HCT116 (cell line): ENCODE data around the gene TOPORS. TPM values are rescaled to one million over a fixed set of nuclear protein-coding genes. Genes with fewer than 3 reads are reported as not detected.

Source experiments
- ATAC-seq: fragments of 200-7000 bp; cut with Tn5 transposase; 2 replicates; pipeline ENCODE4 v1.9.1; 2020; ENCODE audit warnings: mild to moderate bottlenecking, moderate library complexity
- Bru-seq: library from RNA; stranded (reverse); fragments of 400-500 nt; gene quantifications from one replicate; lab custom pipeline; 2021; lab: Mats Ljungman, UMichigan
- BruChase-seq, 2 experiments: library from RNA; stranded (reverse); fragments of 400-500 nt; gene quantifications; one replicate each; lab custom pipeline; 2021; lab: Mats Ljungman, UMichigan
- BruUV-seq: library from RNA; stranded (reverse); fragments of 400-500 nt; replicated peaks from 2 replicates; lab custom pipeline; 2021; lab: Mats Ljungman, UMichigan
- CTCF ChIA-PET: fragments of 300-600 bp; sonication (Branson Sonifier 250); formaldehyde crosslinking; loops from one replicate; lab custom pipeline; 2021; ENCODE audit warnings: antibody characterized with exemption; lab: Charles Lee
- POLR2A ChIA-PET: fragments of 300-600, 350-600 bp; sonication (Branson Sonifier 250); formaldehyde crosslinking; loops from one replicate; lab custom pipeline; 2021; ENCODE audit warnings: antibody characterized with exemption; lab: Charles Lee
- RAD21 ChIA-PET, 2 experiments: fragments of 300-600 bp; sonication (Branson Sonifier 250); formaldehyde crosslinking; loops; one replicate each; lab custom pipeline; 2023; ENCODE audit warnings: low total read pairs in 2 of 2; ENCODE audit not compliant: uncharacterized antibody in 2 of 2, unreplicated experiment in 2 of 2, low non-redundant PET in 1 of 2; lab: Charles Lee
- DNase-seq: peaks from one replicate; pipeline ENCODE4 v3.0.0-alpha.2; 2010; ENCODE audit warnings: low read depth, low spot score
- H2AFZ ChIP-seq: fragments of 200-600 bp; shearing (Covaris generic), sonication (generic); 2 replicates; pipeline ENCODE4 v1.6.1; 2017; ENCODE audit warnings: low read depth, mixed run types, mixed read lengths, antibody characterized with exemption, low read length; ENCODE audit not compliant: poor library complexity, severe bottlenecking
- H3K27ac ChIP-seq: 2 replicates; pipeline ENCODE4 v1.5.1; 2012; ENCODE audit warnings: low read depth, low read length
- H3K27me3 ChIP-seq: fragments of 200-600 bp; sonication (generic); 2 replicates; pipeline ENCODE4 v1.6.1; 2016; ENCODE audit warnings: mixed run types, low read length, mixed read lengths; ENCODE audit not compliant: insufficient read depth
- H3K36me3 ChIP-seq, 2 experiments: fragments of 200-500 bp in 1 of 2; fragments of 200-600 bp in 1 of 2; sonication (Bioruptor generic) in 1 of 2; sonication (generic) in 1 of 2; 2 replicates each; pipeline versions ENCODE4 v1.5.1 to v1.6.1; 2014 to 2016; ENCODE audit warnings: low read length in 2 of 2, inconsistent platforms in 1 of 2, mixed read lengths in 1 of 2, mixed run types in 1 of 2; ENCODE audit not compliant: insufficient read depth in 2 of 2, control insufficient read depth in 1 of 2
- H3K4me1 ChIP-seq, 2 experiments: fragments of 200-600 bp in 1 of 2; sonication (generic) in 1 of 2; 2 replicates each; pipeline versions ENCODE4 v1.5.1 to v1.6.1; 2012 to 2017; ENCODE audit warnings: low read length in 2 of 2, inconsistent platforms in 1 of 2, mild to moderate bottlenecking in 1 of 2, mixed read lengths in 1 of 2, mixed run types in 1 of 2, moderate library complexity in 1 of 2; ENCODE audit not compliant: insufficient read depth in 2 of 2, control insufficient read depth in 1 of 2
- H3K4me2 ChIP-seq: fragments of 200-600 bp; sonication (generic); 2 replicates; pipeline ENCODE4 v1.6.1; 2017; ENCODE audit warnings: mixed run types, low read length, mixed read lengths
- H3K4me3 ChIP-seq, 2 experiments: fragments of 200-600 bp in 1 of 2; sonication (generic) in 1 of 2; replicated peaks in 1 of 2; 2 replicates each; pipeline ENCODE4 v1.5.1; 2011 to 2016; ENCODE audit warnings: low read length in 2 of 2, control low read depth in 1 of 2, low read depth in 1 of 2, mild to moderate bottlenecking in 1 of 2, mixed read lengths in 1 of 2, mixed run types in 1 of 2
- H3K79me2 ChIP-seq: fragments of 200-600 bp; sonication (generic); 2 replicates; pipeline ENCODE4 v1.6.1; 2017; ENCODE audit warnings: mild to moderate bottlenecking, mixed run types, low read length, moderate library complexity, mixed read lengths; ENCODE audit not compliant: insufficient read depth
- H3K9ac ChIP-seq: fragments of 200-600 bp; sonication (generic); 2 replicates; pipeline ENCODE4 v1.6.1; 2016; ENCODE audit warnings: low read length, mixed read lengths
- H3K9me2 ChIP-seq: fragments of 200-600 bp; sonication (generic), shearing (Covaris generic); 2 replicates; pipeline ENCODE4 v1.6.1; 2017; ENCODE audit warnings: mixed run types, mild to moderate bottlenecking, moderate library complexity; ENCODE audit not compliant: insufficient read depth
- H3K9me3 ChIP-seq, 2 experiments: fragments of 200-500 bp in 1 of 2; fragments of 200-600 bp in 1 of 2; sonication (Bioruptor generic) in 1 of 2; sonication (generic) in 1 of 2; 2 replicates each; pipeline ENCODE4 v1.6.1; 2014 to 2017; ENCODE audit warnings: low read length in 2 of 2, mixed read lengths in 2 of 2, inconsistent platforms in 1 of 2, low read depth in 1 of 2, mild to moderate bottlenecking in 1 of 2, mixed run types in 1 of 2, moderate library complexity in 1 of 2; ENCODE audit not compliant: control insufficient read depth in 1 of 2, insufficient read depth in 1 of 2
- H4K20me1 ChIP-seq: fragments of 200-600 bp; sonication (generic), shearing (Covaris generic); 2 replicates; pipeline ENCODE4 v1.6.1; 2017; ENCODE audit warnings: mixed run types, mild to moderate bottlenecking, moderate library complexity; ENCODE audit not compliant: insufficient read depth
- CBX3 ChIP-seq: IDR thresholded peaks from 2 replicates; pipeline ENCODE4 v1.6.1; 2012; ENCODE audit warnings: low read depth
- CEBPB ChIP-seq: IDR thresholded peaks from 2 replicates; pipeline ENCODE4 v1.6.1; 2012; ENCODE audit warnings: low read depth
- EGR1 ChIP-seq: IDR thresholded peaks from 2 replicates; pipeline ENCODE4 v1.6.1; 2012; ENCODE audit warnings: low read depth
- ELF1 ChIP-seq: IDR thresholded peaks from 2 replicates; pipeline ENCODE4 v1.6.1; 2012; ENCODE audit warnings: low read depth, borderline replicate concordance
- EZH2 ChIP-seq: fragments of 200-600 bp; sonication (generic); IDR thresholded peaks from 2 replicates; pipeline ENCODE4 v1.6.1; 2017; ENCODE audit warnings: antibody characterized with exemption, mixed run types
- EZH2phosphoT487 ChIP-seq: fragments of 200-600 bp; IDR thresholded peaks from 2 replicates; pipeline ENCODE4 v1.6.1; 2018; ENCODE audit warnings: antibody characterized with exemption, borderline replicate concordance
- FOSL1 ChIP-seq: IDR thresholded peaks from 2 replicates; pipeline ENCODE4 v1.6.1; 2012; ENCODE audit warnings: low read depth
- JUND ChIP-seq: IDR thresholded peaks from 2 replicates; pipeline ENCODE4 v1.6.1; 2012
- POLR2A ChIP-seq: IDR thresholded peaks from 2 replicates; pipeline ENCODE4 v1.7.0; 2011; ENCODE audit warnings: borderline replicate concordance; ENCODE audit not compliant: insufficient read depth, insufficient read length; ENCODE audit errors: extremely low read depth
- POLR2AphosphoS5 ChIP-seq: IDR thresholded peaks from 2 replicates; pipeline ENCODE4 v1.6.1; 2011; ENCODE audit warnings: mild to moderate bottlenecking, low read depth, low read length, moderate library complexity
- SIN3A ChIP-seq: IDR thresholded peaks from 2 replicates; pipeline ENCODE4 v1.6.1; 2012; ENCODE audit warnings: low read depth
- SP1 ChIP-seq: IDR thresholded peaks from 2 replicates; pipeline ENCODE4 v1.6.1; 2012; ENCODE audit warnings: low read depth
- SRF ChIP-seq: IDR thresholded peaks from 2 replicates; pipeline ENCODE4 v1.6.1; 2012; ENCODE audit warnings: low read depth
- TCF7L2 ChIP-seq: IDR thresholded peaks from 2 replicates; pipeline ENCODE4 v1.7.0; 2011; ENCODE audit warnings: borderline replicate concordance, inconsistent platforms; ENCODE audit not compliant: insufficient read depth, insufficient read length; ENCODE audit errors: extremely low read depth
- YY1 ChIP-seq: IDR thresholded peaks from 2 replicates; pipeline ENCODE4 v1.6.1; 2011; ENCODE audit warnings: low read length, low read depth, moderate library complexity, mild to moderate bottlenecking; ENCODE audit not compliant: insufficient replicate concordance; ENCODE audit errors: extremely low read depth
- ZFX ChIP-seq: fragments of 450-650 bp; IDR thresholded peaks from 2 replicates; pipeline ENCODE4 v1.6.1; 2017
- intact Hi-C: fragments of 100-400 bp; cut with micrococcal nuclease; formaldehyde crosslinking; loops from 2 replicates; pipeline ENCODE4 v1.10.0; 2022
- long read RNA-seq: library from polyadenylated mRNA; unstranded; transcript quantifications from one replicate; pipeline ENCODE4 v2.0.0, GENCODE V29; 2021; ENCODE audit not compliant: unreplicated experiment
- polyA plus RNA-seq: library from polyadenylated mRNA; unstranded; fragments of >200 nt; gene quantifications from 2 replicates; pipeline ENCODE4 v1.2.1, GENCODE V29; 2012; ENCODE audit warnings: missing spikeins
- total RNA-seq: library from RNA; stranded (reverse); gene quantifications from one replicate; pipeline ENCODE4 v1.2.1, GENCODE V29; 2021; ENCODE audit not compliant: unreplicated experiment
- TF ChIP-seq, protein P1 (sequence below): IDR thresholded peaks from 2 replicates; pipeline ENCODE4 v1.6.1; 2011; ENCODE audit warnings: mild to moderate bottlenecking, low read length, moderate library complexity; ENCODE audit not compliant: insufficient replicate concordance; ENCODE audit errors: extremely low read depth
- TF ChIP-seq, protein P2 (sequence below): IDR thresholded peaks from 2 replicates; pipeline ENCODE4 v1.6.1; 2012
- TF ChIP-seq, protein P3 (sequence below), 3 experiments: fragments of 200-600 bp in 1 of 3; sonication (generic) in 1 of 3; IDR thresholded peaks in 2 of 3; conservative IDR thresholded peaks in 1 of 3; 2 replicates each; pipeline ENCODE4 v1.5.1; 2012 to 2017; ENCODE audit warnings: low read depth in 2 of 3, low read length in 2 of 3, antibody characterized with exemption in 1 of 3, borderline replicate concordance in 1 of 3, control low read depth in 1 of 3, mild to moderate bottlenecking in 1 of 3, mixed read lengths in 1 of 3, mixed run types in 1 of 3, moderate library complexity in 1 of 3; ENCODE audit not compliant: insufficient read depth in 1 of 3
- TF ChIP-seq, protein P4 (sequence below): IDR thresholded peaks from 2 replicates; pipeline ENCODE4 v1.6.1; 2012

Gene TOPORS
- total RNA-seq (12.7 TPM), Bru-seq, nascent RNA (percentile 92 among the genes with signal in this experiment), BruChase-seq, experiment 1, labeled RNA remaining after a 6-hour chase (percentile 76 among the genes with signal in this experiment), BruChase-seq, experiment 2, labeled RNA remaining after a 2-hour chase (percentile 93 among the genes with signal in this experiment)
- polyA plus RNA-seq = 5.4 and 6.8 TPM in 2 replicates
- long read RNA-seq, full-length matches to known transcripts = 27 of 38 reads
- long read RNA-seq, partial matches to known transcripts = 0 of 38 reads
- long read RNA-seq, other reads (novel, unspliced or antisense) = 11 of 38 reads

DNA sequence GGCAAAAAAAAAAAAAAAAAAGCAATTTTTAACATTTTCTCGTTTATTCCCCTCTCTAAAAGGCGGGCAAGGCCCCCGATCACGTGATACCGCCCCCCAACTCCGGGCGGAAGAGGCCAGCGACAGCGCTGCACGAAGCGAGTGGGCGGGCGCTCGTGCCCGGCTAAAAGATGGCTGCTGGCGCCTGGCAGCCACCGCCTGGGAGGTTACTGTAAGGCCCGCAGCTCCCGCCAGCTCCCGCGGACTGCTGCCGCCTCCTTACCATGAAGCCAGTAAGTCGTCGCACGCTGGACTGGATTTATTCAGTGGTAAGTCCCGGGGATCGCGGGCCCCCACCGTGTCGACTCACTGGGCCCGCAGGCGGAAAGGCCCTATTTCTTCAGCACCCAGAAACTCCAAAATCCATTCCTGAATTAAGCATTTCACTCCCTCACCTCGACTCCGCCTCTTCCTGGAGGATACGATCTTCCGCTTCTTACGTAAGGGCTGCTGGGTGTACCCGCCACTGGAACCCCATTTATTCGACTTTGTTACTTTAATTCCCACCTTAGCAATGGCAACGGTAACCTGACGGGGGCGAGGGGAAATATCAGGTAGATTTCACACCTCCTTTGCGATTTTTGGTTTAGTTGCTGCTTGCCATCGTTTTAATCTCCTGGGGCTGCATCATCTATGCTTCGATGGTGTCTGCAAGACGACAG, at the start of gene TOPORS, which contains the start of gene SMIM27:
Gene TOPORS (minus strand): TSS at position 415 of the 701 bp plus-strand sequence. CDS start 150 bp downstream, at position 265.
Gene SMIM27 (plus strand): TSS at position 156 of the 701 bp plus-strand sequence. CDS start 108 bp downstream, at position 264.
- Histone ChIP-seq H4K20me1 (no peaks in the 10 kb centered on the region), H3K36me3 (no peaks in the 10 kb centered on the region; a peak in 2 of 4 replicates), H3K27me3 (no peaks in the 10 kb centered on the region), H3K9me3 (no peaks in the 10 kb centered on the region), H3K27ac (peak within 1 kb of the TSS; percentile 83), H3K4me2 (peak within 1 kb of the TSS; percentile 94), H3K9ac (peak within 1 kb of the TSS; percentile 75), H3K4me1 (peaks cover 8 to 22% of the 10 kb centered on the region in 2 experiments), H3K79me2 (peaks cover 61% of the 10 kb centered on the region), H3K9me2 (no peaks in the 10 kb centered on the region), H2AFZ (peak within 1 kb of the TSS; percentile 47), H3K4me3 (peak within 1 kb of the TSS; percentile 61 to 83)
- BruUV-seq = TSS peak; percentile 82
- ChIA-PET POLR2A (interaction anchor here (1.4 to 2.3 kb wide), 2 partner anchors 29 to 473 kb away, joined by 3 to 6 read pairs; partner anchors contain the start of gene DNAJA1), CTCF (interaction anchor here (1.3 to 1.9 kb wide), 2 partner anchors 26 to 173 kb away, joined by 5 to 16 read pairs; partner anchors contain the start of gene RIGI), RAD21 (interaction anchor here in 1 of 2 experiments (1.1 kb wide), 1 partner anchor 26 kb away, joined by 3 read pairs; the partner anchor contains the start of gene RIGI)
- peak; percentile 84 for DNase-seq
- intact Hi-C loops = no loop called here
- ATAC-seq = peak; percentile 89
- TF ChIP-seq SIN3A = peak; percentile 28; the same call in 1 of the 2 replicates
- 0 out of 2 replicates have a peak, but pooled peaks have one; percentile 60 for TF ChIP-seq CBX3
- TF ChIP-seq SRF = no peak
- TF ChIP-seq, protein P1, sequence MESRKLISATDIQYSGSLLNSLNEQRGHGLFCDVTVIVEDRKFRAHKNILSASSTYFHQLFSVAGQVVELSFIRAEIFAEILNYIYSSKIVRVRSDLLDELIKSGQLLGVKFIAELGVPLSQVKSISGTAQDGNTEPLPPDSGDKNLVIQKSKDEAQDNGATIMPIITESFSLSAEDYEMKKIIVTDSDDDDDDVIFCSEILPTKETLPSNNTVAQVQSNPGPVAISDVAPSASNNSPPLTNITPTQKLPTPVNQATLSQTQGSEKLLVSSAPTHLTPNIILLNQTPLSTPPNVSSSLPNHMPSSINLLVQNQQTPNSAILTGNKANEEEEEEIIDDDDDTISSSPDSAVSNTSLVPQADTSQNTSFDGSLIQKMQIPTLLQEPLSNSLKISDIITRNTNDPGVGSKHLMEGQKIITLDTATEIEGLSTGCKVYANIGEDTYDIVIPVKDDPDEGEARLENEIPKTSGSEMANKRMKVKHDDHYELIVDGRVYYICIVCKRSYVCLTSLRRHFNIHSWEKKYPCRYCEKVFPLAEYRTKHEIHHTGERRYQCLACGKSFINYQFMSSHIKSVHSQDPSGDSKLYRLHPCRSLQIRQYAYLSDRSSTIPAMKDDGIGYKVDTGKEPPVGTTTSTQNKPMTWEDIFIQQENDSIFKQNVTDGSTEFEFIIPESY = no peak
- TF ChIP-seq YY1 = peak; percentile 98
- TF ChIP-seq, protein P2, sequence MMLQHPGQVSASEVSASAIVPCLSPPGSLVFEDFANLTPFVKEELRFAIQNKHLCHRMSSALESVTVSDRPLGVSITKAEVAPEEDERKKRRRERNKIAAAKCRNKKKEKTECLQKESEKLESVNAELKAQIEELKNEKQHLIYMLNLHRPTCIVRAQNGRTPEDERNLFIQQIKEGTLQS = no peak
- TF ChIP-seq FOSL1 = 0 out of 2 replicates have a peak, but pooled peaks have one; percentile 35
- TF ChIP-seq, protein P3, sequence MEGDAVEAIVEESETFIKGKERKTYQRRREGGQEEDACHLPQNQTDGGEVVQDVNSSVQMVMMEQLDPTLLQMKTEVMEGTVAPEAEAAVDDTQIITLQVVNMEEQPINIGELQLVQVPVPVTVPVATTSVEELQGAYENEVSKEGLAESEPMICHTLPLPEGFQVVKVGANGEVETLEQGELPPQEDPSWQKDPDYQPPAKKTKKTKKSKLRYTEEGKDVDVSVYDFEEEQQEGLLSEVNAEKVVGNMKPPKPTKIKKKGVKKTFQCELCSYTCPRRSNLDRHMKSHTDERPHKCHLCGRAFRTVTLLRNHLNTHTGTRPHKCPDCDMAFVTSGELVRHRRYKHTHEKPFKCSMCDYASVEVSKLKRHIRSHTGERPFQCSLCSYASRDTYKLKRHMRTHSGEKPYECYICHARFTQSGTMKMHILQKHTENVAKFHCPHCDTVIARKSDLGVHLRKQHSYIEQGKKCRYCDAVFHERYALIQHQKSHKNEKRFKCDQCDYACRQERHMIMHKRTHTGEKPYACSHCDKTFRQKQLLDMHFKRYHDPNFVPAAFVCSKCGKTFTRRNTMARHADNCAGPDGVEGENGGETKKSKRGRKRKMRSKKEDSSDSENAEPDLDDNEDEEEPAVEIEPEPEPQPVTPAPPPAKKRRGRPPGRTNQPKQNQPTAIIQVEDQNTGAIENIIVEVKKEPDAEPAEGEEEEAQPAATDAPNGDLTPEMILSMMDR (IDR thresholded peaks at IDR 0.05 in 2 of 3, conservative IDR thresholded peaks at IDR 0.05 in 1 of 3; ENCODE audit: borderline replicate concordance in 1 of 3, insufficient read depth in 1 of 3, low read depth in 2 of 3, low read length in 2 of 3) = no peak
- TF ChIP-seq, protein P4, sequence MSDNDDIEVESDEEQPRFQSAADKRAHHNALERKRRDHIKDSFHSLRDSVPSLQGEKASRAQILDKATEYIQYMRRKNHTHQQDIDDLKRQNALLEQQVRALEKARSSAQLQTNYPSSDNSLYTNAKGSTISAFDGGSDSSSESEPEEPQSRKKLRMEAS = peak; percentile 73
- peak; percentile 97 for TF ChIP-seq ELF1
- no peak for TF ChIP-seq TCF7L2
- TF ChIP-seq POLR2A = peak; percentile 88
- TF ChIP-seq EZH2phosphoT487 = no peak
- TF ChIP-seq SP1 = peak; percentile 75
- TF ChIP-seq CEBPB = peak; percentile 72
- TF ChIP-seq POLR2AphosphoS5 = peak; percentile 90
- peak; percentile 98 for TF ChIP-seq EGR1
- no peak for TF ChIP-seq JUND
- no peak for TF ChIP-seq EZH2
- TF ChIP-seq ZFX = peak; percentile 91
